ENCODE results near the gene SYNPO2. TPM values are rescaled to one million over a fixed set of nuclear protein-coding genes. Genes with fewer than 3 reads are reported as not detected.
"Not testable (repeated sequence)": the region's sequence is repeated elsewhere in the genome, so short reads cannot be mapped to it uniquely, and the experiment has no call there.

Gene SYNPO2
- total RNA-seq, 1 donor from 2014 or later: 0.42 TPM

DNA sequence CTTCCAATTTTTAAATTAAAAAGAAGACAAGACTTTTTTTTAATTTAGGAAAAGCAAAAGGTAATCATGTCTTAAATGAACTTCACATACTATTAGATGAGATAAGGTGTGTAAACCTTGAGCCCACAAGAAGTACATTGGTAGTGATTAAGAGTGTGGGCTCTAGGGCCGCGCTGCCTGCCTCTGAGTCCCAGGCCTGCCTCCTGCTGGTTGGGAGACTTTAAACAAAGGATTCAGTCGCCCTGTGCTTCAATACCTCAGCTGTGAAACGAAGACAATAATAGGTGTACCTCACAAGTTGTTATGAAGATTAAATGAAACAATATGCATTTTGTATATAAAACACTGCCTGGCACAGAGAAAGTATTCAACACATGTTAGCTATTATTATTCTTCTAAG, 151.1 kb downstream of the SYNPO2 start:
- TF ChIP-seq, protein P1, sequence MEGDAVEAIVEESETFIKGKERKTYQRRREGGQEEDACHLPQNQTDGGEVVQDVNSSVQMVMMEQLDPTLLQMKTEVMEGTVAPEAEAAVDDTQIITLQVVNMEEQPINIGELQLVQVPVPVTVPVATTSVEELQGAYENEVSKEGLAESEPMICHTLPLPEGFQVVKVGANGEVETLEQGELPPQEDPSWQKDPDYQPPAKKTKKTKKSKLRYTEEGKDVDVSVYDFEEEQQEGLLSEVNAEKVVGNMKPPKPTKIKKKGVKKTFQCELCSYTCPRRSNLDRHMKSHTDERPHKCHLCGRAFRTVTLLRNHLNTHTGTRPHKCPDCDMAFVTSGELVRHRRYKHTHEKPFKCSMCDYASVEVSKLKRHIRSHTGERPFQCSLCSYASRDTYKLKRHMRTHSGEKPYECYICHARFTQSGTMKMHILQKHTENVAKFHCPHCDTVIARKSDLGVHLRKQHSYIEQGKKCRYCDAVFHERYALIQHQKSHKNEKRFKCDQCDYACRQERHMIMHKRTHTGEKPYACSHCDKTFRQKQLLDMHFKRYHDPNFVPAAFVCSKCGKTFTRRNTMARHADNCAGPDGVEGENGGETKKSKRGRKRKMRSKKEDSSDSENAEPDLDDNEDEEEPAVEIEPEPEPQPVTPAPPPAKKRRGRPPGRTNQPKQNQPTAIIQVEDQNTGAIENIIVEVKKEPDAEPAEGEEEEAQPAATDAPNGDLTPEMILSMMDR (IDR thresholded peaks at IDR 0.05; ENCODE audit: insufficient read depth, low read length, poor library complexity, severe bottlenecking): no peak
- DNase-seq (ENCODE audit: low read depth): no peak
- Histone ChIP-seq H3K36me3 (ENCODE audit: control insufficient read depth, insufficient read depth, low read length) (no peaks in the 10 kb centered on the region), H3K27me3 (ENCODE audit: control insufficient read depth, insufficient read depth, low read length) (no peaks in the 10 kb centered on the region), H3K4me3 (ENCODE audit: low read depth, low read length) (no peak overlapping the region)

DNA sequence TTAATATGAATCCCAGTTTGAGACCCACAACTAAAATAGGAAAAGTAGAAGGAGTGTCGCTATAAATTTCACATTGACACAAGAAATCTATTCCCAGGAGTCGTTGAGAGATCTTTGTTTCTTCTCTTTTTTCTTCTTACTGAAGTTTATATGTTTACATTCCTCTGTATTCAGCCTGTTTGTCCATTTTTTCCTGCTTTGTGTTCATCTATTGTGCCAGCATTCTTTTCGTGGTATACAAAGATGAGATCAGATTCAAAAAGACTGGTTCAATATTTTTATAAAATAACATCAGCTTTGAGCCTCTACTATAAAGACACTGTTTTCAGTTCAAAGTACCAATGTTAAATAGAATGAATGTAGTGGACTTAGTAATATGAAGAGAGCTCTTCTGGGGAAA, 151.6 kb downstream of the SYNPO2 start:
- TF ChIP-seq, protein P1 (IDR thresholded peaks at IDR 0.05; ENCODE audit: insufficient read depth, low read length, poor library complexity, severe bottlenecking): no peak

DNA sequence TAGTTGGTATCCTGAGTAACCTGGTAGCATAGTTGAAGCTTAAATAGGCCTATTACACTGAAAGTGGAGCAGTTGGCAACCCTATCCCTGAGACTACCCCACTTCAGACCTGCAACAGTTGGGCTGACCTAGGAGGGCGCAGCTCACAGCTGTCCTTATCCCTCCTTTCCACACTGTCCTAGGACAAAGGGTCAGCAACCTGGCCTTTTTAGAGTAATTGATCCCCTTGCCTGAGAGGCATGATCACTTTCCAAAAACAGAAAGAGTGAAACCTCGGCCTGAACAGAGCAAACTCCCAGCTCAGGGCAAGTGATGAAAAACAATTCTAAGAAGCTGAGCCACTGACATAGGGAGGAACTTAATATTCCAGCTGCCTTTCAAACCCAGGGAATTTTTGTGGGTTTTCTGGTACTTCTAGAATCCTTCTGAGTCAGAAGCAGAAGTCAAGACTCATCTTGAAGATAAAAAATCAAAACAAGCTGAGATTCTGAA, 152.1 kb downstream of the SYNPO2 start:
- peak; percentile 52 for DNase-seq (ENCODE audit: low read depth)
- no peaks in the 10 kb centered on the region for H3K36me3 ChIP-seq (ENCODE audit: control insufficient read depth, insufficient read depth, low read length)
- no peak overlapping the region for H3K4me3 ChIP-seq (ENCODE audit: low read depth, low read length)
- TF ChIP-seq, protein P1 (IDR thresholded peaks at IDR 0.05; ENCODE audit: insufficient read depth, low read length, poor library complexity, severe bottlenecking): no peak
- no peaks in the 10 kb centered on the region for H3K27me3 ChIP-seq (ENCODE audit: control insufficient read depth, insufficient read depth, low read length)

More for the DNA sequence above, 151.6 kb downstream of the SYNPO2 start:
- no peaks in the 10 kb centered on the region for H3K27me3 ChIP-seq (ENCODE audit: control insufficient read depth, insufficient read depth, low read length)
- no peaks in the 10 kb centered on the region for H3K36me3 ChIP-seq (ENCODE audit: control insufficient read depth, insufficient read depth, low read length)
- no peak overlapping the region for H3K4me3 ChIP-seq (ENCODE audit: low read depth, low read length)
- DNase-seq (ENCODE audit: low read depth): no peak

DNA sequence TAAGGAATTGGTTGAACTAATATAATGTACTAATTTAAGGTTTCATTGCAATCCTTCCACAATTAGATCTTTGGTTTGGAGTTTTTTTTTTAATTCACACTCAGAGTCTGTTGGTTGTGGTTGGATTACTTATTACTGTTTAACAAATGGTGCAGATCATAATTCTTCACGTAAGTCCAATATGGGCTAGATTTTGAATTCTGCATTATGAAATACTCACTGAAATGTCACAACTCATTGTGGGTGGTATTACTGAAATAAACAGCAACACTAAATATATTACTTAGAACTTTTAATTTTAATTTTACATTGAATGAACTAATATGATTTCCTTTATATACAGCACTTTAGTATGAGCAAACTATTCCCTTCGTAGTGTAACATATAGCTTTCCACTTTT, 152.7 kb downstream of the SYNPO2 start:
- H3K36me3 ChIP-seq (ENCODE audit: control insufficient read depth, insufficient read depth, low read length): no peaks in the 10 kb centered on the region
- DNase-seq (ENCODE audit: low read depth): no peak
- no peak overlapping the region for H3K4me3 ChIP-seq (ENCODE audit: low read depth, low read length)
- H3K27me3 ChIP-seq (ENCODE audit: control insufficient read depth, insufficient read depth, low read length): no peaks in the 10 kb centered on the region
- TF ChIP-seq, protein P1 (IDR thresholded peaks at IDR 0.05; ENCODE audit: insufficient read depth, low read length, poor library complexity, severe bottlenecking): no peak

DNA sequence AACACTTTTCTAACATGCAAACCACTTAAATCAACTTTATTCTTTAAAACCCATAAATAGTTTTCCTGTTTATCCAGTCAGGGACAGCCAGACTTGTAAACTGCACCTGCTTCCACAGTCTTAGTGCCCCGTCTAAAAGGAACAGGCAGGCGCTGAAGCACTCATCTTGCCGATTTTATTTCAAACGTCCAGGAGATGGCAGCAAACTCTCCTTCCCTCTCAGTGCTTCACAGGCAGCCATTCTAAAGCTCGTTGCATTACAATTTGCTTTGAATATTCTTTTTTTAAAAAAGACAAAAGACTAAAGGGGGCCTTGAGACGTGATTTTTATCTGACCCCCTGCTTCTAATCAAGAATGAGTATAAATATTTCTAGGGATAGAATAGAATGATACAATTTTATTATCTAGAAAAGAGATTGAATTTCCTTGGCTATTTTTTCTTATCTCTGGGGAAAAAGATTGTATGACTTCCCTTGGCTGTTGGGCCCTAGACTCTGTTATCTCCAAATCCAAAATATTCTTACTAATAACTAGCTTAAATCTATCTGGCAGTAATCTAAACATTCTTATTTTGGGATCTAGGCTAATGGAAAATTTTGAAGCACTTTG, 153.4 kb downstream of the SYNPO2 start:
- TF ChIP-seq, protein P1 (IDR thresholded peaks at IDR 0.05; ENCODE audit: insufficient read depth, low read length, poor library complexity, severe bottlenecking): peak; percentile 59
- H3K36me3 ChIP-seq (ENCODE audit: control insufficient read depth, insufficient read depth, low read length): no peaks in the 10 kb centered on the region
- DNase-seq (ENCODE audit: low read depth): peak; percentile 29
- H3K4me3 ChIP-seq (ENCODE audit: low read depth, low read length): no peak overlapping the region
- no peaks in the 10 kb centered on the region for H3K27me3 ChIP-seq (ENCODE audit: control insufficient read depth, insufficient read depth, low read length)

DNA sequence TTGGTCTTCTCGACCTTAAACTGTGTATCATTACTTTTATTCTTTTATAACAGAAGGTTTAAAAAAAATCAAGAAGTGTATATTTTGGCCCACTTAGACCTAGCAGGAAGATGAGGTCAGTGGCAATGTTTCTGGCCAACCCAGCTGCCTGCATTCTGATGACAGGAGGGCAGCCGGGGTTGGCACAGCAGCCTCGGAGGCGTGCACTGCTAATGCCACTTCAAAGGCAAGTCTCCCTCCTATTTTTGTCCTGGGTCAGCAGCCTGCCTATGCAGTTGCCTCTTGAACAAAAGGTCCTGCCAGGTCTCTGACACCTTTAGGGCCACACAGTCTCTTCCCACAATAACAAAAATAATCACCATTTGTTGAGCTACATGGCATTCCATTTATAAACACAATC, 157.6 kb downstream of the SYNPO2 start:
- no peaks in the 10 kb centered on the region for H3K27me3 ChIP-seq (ENCODE audit: control insufficient read depth, insufficient read depth, low read length)

DNA sequence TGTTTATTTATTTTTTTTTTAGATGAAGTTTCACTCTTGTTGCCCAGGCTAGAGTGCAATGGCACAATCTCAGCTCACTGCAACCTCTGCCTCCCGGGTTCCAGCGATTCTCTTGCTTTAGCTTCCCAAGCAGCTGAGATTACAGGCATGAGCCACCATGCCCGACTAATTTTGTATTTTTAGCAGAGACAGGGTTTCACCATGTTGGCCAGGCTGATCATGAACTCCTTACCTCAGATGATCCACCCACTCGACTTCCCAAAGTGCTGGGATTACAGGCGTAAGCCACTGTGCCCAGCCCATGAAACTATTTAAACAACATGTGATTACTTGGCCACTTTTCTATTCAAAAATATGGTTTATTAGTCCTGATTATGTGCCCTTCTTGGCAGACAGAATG, 158.4 kb downstream of the SYNPO2 start:
- DNase-seq (ENCODE audit: low read depth); H3K27me3 ChIP-seq (ENCODE audit: control insufficient read depth, insufficient read depth, low read length): not testable (repeated sequence)

More for the DNA sequence above, 157.6 kb downstream of the SYNPO2 start:
- H3K36me3 ChIP-seq (ENCODE audit: control insufficient read depth, insufficient read depth, low read length): no peaks in the 10 kb centered on the region
- TF ChIP-seq, protein P1 (IDR thresholded peaks at IDR 0.05; ENCODE audit: insufficient read depth, low read length, poor library complexity, severe bottlenecking): no peak
- H3K4me3 ChIP-seq (ENCODE audit: low read depth, low read length): no peak overlapping the region
- no peak for DNase-seq (ENCODE audit: low read depth)

More for the DNA sequence above, 158.4 kb downstream of the SYNPO2 start:
- not testable (repeated sequence) for H3K4me3 ChIP-seq (ENCODE audit: low read depth, low read length); H3K36me3 ChIP-seq (ENCODE audit: control insufficient read depth, insufficient read depth, low read length)
